NCI-H1436 treated with DMSO at 0.1 percent for 48 hours (cell line): Measurements from ENCODE around the gene PTGER1.
"Not testable (repeated sequence)": the region's sequence is repeated elsewhere in the genome, so short reads cannot be mapped to it uniquely, and the experiment has no call there.

Experiments used
- DNase-seq: peaks from one replicate; lab custom pipeline; 2025; lab: John Stamatoyannopoulos, UW

PTGER1 gene

DNA sequence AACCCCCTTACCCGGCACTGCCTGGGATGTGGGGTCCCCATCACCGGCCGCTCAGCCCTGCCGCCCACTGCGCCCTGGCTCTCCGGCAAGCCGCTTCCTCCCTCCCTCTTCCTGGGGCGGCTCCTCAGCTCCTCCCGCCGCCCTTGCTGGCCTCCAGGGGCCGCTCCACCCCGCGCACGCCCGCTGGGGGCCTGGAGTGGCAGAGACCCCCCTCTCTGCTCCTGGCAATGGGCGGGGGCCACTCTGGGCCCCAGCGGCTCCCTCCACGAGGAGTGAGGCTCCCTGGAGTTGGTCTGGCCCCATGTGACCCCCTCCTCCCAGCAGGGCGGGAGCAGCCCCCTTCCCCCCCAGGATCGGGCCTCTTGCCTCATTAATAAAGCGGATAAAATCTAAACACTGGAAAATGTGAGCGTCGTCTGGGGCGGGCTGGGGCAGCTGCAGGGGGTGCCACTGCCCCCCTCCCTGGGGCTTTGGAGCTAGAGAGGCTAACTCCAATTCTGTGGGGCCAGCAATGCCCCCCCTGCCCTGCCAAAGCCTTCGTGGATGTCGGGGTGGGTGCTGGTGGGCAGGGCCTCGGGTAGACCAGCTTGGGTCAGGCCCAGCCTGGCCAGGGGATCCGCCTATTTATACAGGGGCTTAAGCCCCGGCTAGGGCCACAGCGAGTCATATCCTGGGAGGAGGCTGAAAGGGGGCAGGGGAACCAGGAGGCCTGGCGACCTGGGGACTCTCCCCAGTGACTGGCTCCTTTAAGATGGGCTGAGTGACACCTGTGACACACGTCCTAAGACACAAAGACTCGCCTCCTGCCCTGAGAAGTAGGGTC is at the start of gene PTGER1:
Gene PTGER1 (minus strand): TSS at position 104 of the 823 bp plus-strand sequence. CDS start 1,034 bp downstream, outside the sequence.
- DNase-seq, result no peak

DNA sequence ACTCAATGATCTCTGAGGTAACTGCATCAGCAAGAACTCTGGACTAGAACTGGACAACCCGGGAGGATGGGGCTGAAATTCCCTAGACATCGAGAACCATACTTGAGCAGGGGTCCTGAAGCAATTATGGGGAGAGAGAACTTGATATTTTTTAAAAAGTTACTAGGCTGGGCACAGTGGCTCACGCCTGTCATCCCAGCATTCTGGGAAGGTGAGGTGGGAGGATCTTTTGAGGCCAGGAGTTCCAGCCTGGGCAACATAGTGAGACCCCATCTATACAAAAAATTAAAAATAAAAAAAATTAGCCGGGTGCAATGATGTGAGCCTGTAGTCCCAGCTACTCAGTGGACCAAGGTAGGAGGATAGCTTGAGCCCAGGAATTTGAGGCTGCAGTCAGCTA is 45.4 kb upstream of the PTGER1 start:
- no peak for DNase-seq

- no peak for DNase-seq
These were observed 44.8 kb upstream of the PTGER1 start for GRCh38 chr19:14519860-14520407.

DNA sequence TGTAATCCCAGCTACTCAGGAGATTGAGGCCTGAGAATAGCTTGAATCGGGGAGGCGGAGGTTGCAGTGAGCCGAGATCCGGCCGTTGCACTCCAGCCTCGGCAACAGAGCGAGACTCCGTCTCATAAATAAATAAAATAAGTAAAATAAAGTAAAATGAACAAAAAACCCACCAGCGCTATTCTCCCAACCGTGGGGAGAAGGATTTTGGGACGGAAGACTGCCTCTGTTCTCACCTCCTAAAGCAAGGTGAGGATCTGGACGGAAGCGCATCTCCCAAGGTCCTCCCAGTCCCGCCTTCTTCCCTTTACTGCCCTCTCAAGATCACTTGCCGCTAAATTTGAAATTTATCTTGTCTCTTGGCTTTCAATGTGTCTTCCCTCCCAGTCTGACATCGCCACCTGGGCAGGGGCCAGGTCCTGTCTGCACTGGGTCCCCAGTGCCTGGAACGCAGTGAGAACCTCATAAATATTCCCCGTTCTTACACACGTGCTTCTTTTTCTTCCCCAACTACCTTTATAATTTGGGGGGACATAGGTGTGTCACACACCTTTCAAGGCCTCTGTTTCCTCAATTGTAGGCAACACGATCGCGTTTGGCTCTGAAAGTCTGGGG is 44.2 kb upstream of the PTGER1 start:
- DNase-seq, result no peak

GRCh38 chr19:14517840-14518505 is 42.8 kb upstream of the PTGER1 start, which contains the start of gene DNAJB1:
Gene DNAJB1, minus strand, starts transcription at chr19:14518397. Its CDS starts 48 bp downstream, at chr19:14518349.
- DNase-seq, result no peak

DNA sequence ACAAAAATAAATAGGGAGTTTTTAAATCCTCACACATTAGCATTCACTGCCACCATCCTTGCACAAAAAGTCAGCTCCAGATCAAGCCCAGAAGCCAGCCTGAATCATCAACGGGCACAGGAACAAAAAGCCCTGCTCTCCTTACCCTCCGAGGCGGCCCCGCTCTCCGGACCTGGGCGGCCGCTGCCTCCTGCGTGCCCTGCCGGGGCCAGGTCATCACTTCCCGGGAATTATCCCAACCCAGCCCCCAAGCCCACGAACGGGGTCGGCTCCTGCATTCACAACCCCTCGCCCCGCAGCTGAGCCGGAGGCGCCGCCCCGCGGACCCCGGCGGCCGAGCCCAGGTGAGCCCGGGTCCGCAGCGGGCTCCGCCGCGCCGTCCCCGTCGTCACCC is 42.3 kb upstream of the PTGER1 start:
- no peak for DNase-seq

DNA sequence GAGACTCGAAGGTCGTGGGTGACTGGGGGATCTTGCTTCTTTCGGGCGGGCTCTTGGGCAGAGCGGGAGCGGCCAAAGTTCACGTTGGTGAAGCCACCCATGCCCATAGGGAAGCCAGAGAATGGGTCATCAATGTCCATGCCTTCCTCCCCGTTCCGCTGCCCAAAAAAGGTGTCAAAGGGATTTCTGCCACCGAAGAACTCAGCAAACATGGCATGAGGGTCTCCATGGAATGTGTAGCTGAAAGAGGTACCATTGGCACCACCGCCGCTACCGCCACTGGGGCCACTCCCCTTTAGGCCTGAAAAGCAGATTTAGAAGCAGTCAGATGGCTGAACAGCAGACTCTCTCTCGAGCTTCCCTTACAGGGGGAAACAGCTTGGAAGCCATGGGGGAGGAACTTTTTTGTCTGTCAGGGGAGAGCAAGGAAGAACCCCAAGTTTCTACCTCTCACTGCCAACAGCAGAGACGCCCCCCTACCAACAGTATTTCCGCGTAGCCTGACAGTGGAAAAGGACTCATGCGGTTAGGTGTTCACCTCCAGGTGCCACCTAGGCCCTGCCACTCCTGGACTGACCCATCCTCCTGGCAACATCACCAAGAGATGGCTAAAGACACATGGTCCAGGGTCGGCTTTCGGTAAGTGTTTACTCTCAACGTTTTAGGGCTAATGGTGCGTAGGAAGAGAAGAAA is 41.7 kb upstream of the PTGER1 start:
- no peak for DNase-seq

GRCh38 chr19:14516048-14516534 is 40.9 kb upstream of the PTGER1 start:
- DNase-seq, result no peak

DNA sequence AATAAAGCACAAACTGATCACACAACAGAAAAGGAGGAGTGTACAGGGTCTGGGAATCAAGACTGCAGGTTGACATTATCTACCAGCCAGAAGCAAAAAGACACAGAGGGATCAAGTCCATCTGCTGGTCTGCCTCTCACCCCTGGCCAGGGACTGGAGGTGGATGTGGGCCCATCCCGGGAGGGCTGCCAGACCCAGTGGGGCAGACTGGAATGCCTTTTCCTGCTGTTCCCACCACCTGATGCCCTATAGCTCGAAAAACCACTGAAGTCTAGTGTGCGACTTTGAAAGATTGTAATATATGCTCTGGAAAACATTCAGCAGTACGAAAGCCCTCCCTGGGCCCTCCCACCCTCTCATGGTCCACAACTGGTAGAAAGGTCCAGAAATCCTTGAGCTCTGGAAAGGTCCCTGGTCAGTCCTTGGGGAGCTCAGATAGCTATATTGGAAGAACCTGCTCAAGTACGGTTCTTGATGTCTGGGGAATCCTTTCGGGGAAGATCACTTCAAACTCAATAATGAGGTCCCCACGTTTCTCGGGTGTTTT is 40.4 kb upstream of the PTGER1 start:
- DNase-seq, result no peak

DNA sequence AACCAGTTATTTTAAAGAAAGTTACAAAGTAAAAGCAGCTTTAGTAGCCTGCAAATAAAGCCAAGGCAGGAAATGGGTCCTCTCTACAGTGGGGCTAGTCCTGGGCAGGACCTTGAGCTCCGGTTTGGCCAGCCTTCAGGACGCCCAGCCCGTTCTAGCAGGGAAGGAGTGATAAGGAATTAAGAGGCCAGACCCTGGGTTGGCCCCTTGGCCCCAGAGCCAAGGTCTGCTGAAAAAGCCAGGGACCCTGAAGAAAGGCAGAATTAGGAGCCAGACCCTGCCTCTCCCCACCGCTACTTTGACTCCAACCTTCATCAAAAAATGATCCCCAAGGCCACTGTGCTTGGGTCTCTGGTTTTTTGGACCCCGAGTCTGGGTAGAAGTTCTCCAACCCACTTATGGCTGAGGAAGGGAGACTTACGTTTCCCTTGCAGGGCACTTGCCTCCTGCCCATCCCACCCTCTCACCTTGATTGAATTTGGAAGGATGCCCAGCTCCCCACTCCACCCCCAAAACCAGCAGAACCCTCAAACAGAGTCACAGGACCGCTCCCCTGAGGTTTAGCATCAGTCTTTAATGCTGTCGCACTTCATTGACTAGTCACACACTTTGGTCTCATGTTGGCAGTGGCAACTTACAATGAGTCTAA is 39.2 kb upstream of the PTGER1 start:
- DNase-seq, result no peak

GRCh38 chr19:14512406-14512961 is 37.3 kb upstream of the PTGER1 start:
- DNase-seq, result no peak

DNA sequence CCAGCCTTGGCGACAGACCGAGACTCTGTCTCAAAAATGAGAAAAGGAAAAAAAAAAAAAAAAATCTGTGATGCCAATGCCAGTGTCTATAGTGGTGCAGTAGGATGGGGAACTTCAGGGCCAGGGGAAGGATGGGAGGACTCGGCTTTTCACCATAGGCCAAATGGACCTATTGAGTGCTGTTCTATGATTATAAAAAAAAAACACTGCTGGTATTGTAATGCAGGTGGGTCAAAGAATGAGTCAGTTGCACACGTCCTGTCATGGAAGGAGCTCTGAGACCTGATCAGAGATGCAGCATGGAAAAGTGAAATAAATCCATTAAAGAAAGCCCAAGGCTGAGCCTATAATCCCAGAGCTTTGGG is 36.1 kb upstream of the PTGER1 start:
- DNase-seq, result no peak

DNA sequence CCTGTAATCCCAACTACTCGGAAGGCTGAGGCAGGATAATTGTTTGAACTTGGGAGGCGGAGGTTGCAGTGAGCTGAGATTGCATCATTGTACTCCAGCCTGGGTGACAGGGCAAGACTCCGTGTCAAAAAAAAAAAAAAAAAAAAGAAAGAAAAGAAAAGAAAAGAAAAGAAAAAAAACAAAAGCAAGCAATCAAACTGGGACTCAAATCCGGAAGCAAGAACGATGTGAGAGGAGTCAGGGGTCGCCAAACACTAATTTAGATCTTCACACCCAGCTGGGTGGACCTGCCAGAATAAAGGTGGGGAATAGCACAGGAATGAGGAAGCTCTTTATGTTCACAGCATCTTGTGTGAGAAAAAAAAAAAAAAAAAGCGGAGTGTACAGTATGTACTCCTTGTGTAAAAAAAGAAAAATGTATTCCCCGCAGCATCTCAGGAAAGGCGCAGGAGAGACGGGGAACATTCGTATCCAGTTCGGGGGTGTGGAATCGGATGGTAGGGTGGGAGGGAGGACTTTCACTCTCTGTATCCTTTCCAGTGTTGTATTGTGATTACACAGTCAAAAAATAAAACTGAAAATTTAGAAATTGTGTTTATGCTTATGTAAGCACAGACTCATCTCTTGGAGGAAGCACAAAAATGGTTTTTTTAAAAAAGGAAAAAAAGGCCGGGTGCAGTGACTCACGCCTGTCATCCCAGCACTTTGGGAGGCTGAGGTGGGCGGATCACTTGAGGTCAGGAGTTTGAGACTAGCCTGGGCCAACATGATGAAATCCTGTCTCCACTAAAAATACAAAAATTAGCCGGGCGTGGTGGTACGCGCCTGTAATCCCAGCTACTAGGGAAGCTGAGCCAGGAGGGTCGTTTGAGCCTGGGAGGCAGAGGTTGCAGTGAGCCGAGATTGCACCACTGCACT is 35.4 kb upstream of the PTGER1 start:
- DNase-seq, result no peak

DNA sequence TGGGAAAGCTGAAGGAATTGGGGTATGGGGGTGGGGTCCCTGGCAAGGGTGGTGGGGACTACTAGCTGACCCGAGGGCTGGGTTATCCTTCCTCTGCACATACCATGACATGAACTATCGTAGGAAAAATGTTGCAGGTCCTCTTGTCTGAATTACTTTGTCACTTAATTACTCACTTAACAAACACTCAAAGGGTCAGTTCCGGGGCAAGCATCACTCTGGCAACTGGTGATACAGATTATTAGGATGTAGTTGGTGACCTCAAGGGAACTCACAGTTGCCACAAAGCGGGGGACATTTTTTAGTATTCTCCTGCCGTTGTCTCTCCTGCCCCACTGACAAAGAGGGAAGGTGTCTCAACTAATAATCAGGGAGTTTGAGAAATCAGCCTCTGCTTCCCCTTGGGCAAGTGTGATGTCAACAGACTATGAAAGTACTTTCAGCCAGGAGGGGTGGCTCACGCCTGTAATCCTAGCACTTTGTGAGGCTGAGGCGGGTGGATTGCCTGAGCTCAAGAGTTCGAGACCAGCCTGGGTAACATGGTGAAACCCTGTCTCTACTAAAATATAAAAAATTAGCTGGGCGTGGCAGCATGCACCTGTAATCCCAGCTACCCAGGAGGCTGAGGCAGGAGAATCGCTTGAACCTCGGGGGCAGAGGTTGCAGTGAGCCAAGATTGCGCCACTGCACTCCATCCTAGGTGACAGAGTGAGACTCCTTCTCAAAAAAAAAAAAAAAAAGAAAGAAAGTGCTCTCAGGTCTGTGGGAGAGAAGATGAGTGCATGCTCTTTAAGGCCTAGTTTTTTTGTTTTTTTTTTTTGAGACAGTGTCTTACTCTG is 32.8 kb upstream of the PTGER1 start:
- DNase-seq, result no peak

DNA sequence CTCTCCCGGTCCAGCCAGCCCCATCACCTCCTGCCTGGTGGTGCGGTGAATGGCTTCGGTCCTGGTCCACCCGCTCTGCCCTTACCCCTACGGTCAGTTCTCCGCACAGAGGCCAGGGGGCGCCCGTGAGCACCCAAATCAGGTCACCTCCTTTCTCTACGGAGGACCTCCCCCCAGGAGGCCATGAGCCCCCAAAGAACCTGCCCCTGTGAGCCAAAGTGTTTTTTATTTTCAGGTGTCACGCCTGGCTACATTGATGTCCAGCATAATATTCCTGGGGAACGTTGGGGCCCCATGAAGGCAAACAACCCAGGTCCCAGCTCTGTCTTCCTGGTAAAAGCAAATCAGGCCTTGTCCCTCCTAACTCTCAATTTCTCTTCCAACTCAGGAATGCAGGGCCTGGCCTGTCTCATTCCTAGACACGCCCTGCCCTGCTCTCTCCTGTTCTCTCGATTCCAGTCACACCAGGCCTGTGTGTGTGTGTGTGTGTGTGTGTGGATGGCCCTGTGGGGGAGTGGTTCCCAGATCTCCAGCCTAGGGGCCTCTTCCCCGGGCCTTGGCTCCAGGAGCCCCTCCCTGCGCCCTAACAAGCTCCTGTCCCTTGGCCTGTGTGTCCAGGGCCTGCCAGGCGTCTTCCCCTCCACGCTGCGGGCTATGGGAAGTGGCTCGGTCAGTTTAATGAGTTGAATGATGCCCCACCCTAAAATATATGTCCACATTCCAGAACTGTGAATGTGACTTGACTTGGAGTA is 30.5 kb upstream of the PTGER1 start:
- no peak for DNase-seq

GRCh38 chr19:14504575-14504974 is 29.4 kb upstream of the PTGER1 start:
- not testable (repeated sequence) for DNase-seq

DNA sequence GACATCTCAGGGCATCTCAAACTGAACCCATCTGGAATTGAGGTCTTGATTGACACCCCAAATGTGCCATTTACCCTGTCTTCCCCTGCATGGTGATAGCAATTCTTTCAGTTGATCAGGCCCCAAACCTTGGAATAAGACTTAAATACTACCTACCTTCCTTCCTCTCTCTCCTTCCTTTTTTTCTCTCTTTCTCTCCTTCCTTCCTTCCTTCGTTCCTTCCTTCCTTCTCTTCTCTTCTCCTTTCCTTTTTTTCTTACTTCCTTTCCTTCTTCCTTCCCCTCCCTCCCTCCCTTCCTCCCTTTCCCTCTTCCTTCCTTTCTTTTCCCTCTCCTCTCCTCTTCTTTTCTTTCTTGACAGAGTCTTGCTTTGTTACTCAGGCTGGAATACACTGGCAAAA is 28.1 kb upstream of the PTGER1 start:
- no peak for DNase-seq
